Activated T-helper 2 cell treated with anti-CD3 and anti-CD28 coated beads, Interferon-gamma antibody, Interleukin-2, Interleukin-4, amounts not matched to agents 10 μg/mL and 5 μg/mL and 100 μg/mL, durations not matched to agents 14 hours and 24 hours and 36 hours (primary cell): ENCODE data around the gene B3GNT5. TPM values are rescaled to one million over a fixed set of nuclear protein-coding genes. Genes with fewer than 3 reads are reported as not detected.

ENCODE experiments used
- DNase-seq: peaks from one replicate; pipeline ENCODE4 v3.0.0; 2021; ENCODE audit warnings: low spot score
- H3K27ac Mint-ChIP-seq: one replicate; pipeline ENCODE4 v1.8.0; 2021; ENCODE audit warnings: mixed read lengths
- H3K27me3 Mint-ChIP-seq: one replicate; pipeline ENCODE4 v1.8.0; 2021; ENCODE audit warnings: low read depth, mixed read lengths
- H3K36me3 Mint-ChIP-seq: one replicate; pipeline ENCODE4 v1.8.0; 2021; ENCODE audit warnings: low read depth, mixed read lengths
- H3K4me1 Mint-ChIP-seq: one replicate; pipeline ENCODE4 v1.8.0; 2021; ENCODE audit warnings: low read depth, mixed read lengths
- H3K4me3 Mint-ChIP-seq: one replicate; pipeline ENCODE4 v1.8.0; 2021; ENCODE audit warnings: low read depth, mild to moderate bottlenecking, moderate library complexity, mixed read lengths
- H3K9me3 Mint-ChIP-seq: one replicate; pipeline ENCODE4 v1.8.0; 2021; ENCODE audit warnings: mixed read lengths
- intact Hi-C: fragments of 100-400 bp; cut with micrococcal nuclease; formaldehyde crosslinking; loops from one replicate; pipeline ENCODE4 v1.15.1; 2023
- total RNA-seq: library from RNA; stranded (reverse); gene quantifications from 2 replicates; pipeline ENCODE4 v1.2.3, GENCODE V29; 2022

Gene B3GNT5
- total RNA-seq, 1 donor from 2014 or later = 41.0 TPM

DNA sequence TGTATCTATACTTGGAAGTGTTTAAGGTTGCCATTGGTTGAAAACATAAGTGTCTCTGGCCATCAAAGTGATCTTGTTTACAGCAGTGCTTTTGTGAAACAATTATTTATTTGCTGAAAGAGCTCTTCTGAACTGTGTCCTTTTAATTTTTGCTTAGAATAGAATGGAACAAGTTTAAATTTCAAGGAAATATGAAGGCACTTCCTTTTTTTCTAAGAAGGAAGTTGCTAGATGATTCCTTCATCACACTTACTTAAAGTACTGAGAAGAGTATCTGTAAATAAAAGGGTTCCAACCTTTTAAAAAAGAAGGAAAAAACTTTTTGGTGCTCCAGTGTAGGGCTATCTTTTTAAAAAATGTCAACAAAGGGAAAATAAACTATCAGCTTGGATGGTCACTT is 19.7 kb downstream of the B3GNT5 start:
- Mint-ChIP-seq H3K27me3 (no peaks in the 10 kb centered on the region), H3K27ac (no peak overlapping the region), H3K4me1 (peaks cover 9% of the 10 kb centered on the region), H3K4me3 (no peak overlapping the region), H3K36me3 (peaks cover 51% of the 10 kb centered on the region), H3K9me3 (no peaks in the 10 kb centered on the region)
- no peak for DNase-seq
- intact Hi-C loops = no loop called here

DNA sequence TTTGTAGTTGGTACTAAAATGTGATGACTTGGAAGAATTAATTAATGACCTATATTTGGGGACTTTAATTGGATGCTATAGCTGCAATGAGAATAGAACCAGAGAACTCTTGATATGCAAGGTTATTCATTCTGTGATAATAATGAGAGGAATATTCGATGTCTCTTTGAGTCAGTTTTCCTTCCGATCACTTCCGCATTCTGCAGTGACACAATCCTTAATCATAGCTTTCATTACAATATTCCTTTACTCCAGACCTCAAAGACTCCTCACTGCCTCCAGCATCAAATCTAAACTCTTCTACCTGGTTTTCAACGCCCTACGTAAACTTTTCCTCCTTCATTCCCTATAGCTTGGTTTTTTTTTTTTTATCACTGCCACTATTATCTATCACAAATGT is 21.6 kb downstream of the B3GNT5 start:
- Mint-ChIP-seq H3K4me3 (no peak overlapping the region), H3K36me3 (peaks cover 34% of the 10 kb centered on the region), H3K27ac (no peak overlapping the region), H3K9me3 (no peaks in the 10 kb centered on the region), H3K27me3 (no peaks in the 10 kb centered on the region), H3K4me1 (peaks cover 9% of the 10 kb centered on the region)
- no peak for DNase-seq
- intact Hi-C loops = no loop called here

GRCh38 chr3:183275418-183275817 is 22.4 kb downstream of the B3GNT5 start:
- intact Hi-C loops = no loop called here
- Mint-ChIP-seq H3K36me3 (peaks cover 26% of the 10 kb centered on the region), H3K4me1 (peaks cover 9% of the 10 kb centered on the region), H3K27me3 (no peaks in the 10 kb centered on the region), H3K4me3 (no peak overlapping the region), H3K9me3 (no peaks in the 10 kb centered on the region), H3K27ac (no peak overlapping the region)
- no peak for DNase-seq

GRCh38 chr3:183275937-183276336 is 22.9 kb downstream of the B3GNT5 start:
- Mint-ChIP-seq H3K9me3 (no peaks in the 10 kb centered on the region), H3K27ac (no peak overlapping the region), H3K4me3 (no peak overlapping the region), H3K36me3 (peaks cover 22% of the 10 kb centered on the region), H3K4me1 (peaks cover 9% of the 10 kb centered on the region), H3K27me3 (no peaks in the 10 kb centered on the region)
- intact Hi-C loops = no loop called here
- no peak for DNase-seq

DNA sequence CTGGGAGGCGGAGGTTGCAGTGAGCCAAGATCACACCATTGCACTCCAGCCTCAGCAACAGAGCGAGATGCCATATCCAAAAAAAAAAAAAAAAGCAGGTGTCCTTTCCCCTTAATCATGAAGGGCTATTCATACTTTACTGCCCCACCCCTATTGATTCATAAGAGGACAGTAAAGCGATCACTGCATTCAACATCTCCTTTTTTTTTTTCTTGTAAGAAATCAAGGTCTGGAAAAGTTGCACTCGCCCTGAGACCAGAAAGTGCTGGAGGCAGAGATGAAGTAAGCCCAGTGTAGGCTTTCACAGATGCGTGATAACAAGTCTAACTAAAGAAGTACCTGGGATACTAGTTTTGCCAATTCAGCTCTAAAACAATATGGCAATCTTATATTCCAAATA is 24.2 kb downstream of the B3GNT5 start:
- H3K27ac Mint-ChIP-seq = no peak overlapping the region
- intact Hi-C loops = no loop called here

DNA sequence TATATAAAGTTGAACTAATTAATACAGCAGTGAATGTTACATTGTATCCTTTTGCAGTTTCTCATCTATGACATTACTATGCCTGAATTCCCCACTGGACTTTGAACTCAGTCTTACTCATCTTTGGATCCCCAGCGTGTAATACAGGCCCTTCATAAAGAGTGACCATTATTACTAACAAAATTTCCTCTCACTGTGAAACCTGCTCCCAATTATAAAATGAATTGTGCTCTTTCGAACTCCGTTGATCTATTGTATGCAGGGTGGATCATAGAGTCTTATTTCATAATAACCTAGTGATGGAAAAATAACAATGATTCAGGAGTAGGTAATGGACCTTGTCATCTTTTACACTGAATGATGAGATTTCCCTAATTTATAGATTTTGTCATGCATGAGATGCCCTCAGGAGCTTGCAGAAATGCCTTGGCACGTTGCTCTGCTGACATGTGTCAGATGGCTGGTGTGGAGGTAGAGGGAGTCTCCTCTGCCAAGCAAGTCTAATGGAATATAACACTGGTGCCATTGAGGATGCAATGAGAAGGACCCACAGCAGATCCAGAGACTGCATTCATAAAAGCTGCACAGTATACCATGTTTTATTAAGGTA is 25.5 kb downstream of the B3GNT5 start:
- H3K36me3 Mint-ChIP-seq = peaks cover 6% of the 10 kb centered on the region
- H3K4me3 Mint-ChIP-seq = no peak overlapping the region
- no peak for DNase-seq
- H3K27ac Mint-ChIP-seq = no peak overlapping the region
- H3K4me1 Mint-ChIP-seq = peaks cover 2% of the 10 kb centered on the region
- H3K9me3 Mint-ChIP-seq = no peaks in the 10 kb centered on the region
- H3K27me3 Mint-ChIP-seq = no peaks in the 10 kb centered on the region
- intact Hi-C loops = no loop called here

More for the DNA sequence above, 24.2 kb downstream of the B3GNT5 start:
- DNase-seq = no peak
- Mint-ChIP-seq H3K4me1 (peaks cover 6% of the 10 kb centered on the region), H3K4me3 (no peak overlapping the region), H3K27me3 (no peaks in the 10 kb centered on the region), H3K9me3 (no peaks in the 10 kb centered on the region), H3K36me3 (peaks cover 13% of the 10 kb centered on the region)

GRCh38 chr3:183279371-183279770 is 26.3 kb downstream of the B3GNT5 start:
- H3K27me3 Mint-ChIP-seq = no peaks in the 10 kb centered on the region
- H3K36me3 Mint-ChIP-seq = peaks cover 6% of the 10 kb centered on the region
- H3K4me3 Mint-ChIP-seq = no peak overlapping the region
- no peak overlapping the region for H3K27ac Mint-ChIP-seq
- intact Hi-C loops = no loop called here
- H3K4me1 Mint-ChIP-seq = peaks cover 8% of the 10 kb centered on the region
- DNase-seq = no peak
- H3K9me3 Mint-ChIP-seq = no peaks in the 10 kb centered on the region

GRCh38 chr3:183281126-183281797 is 28.2 kb downstream of the B3GNT5 start:
- no peak for DNase-seq
- intact Hi-C loops = no loop called here
- H3K27me3 Mint-ChIP-seq = no peaks in the 10 kb centered on the region
- peaks cover 1% of the 10 kb centered on the region for H3K36me3 Mint-ChIP-seq
- no peak overlapping the region for H3K27ac Mint-ChIP-seq
- no peaks in the 10 kb centered on the region for H3K9me3 Mint-ChIP-seq
- peaks cover 22% of the 10 kb centered on the region for H3K4me1 Mint-ChIP-seq
- no peak overlapping the region for H3K4me3 Mint-ChIP-seq

DNA sequence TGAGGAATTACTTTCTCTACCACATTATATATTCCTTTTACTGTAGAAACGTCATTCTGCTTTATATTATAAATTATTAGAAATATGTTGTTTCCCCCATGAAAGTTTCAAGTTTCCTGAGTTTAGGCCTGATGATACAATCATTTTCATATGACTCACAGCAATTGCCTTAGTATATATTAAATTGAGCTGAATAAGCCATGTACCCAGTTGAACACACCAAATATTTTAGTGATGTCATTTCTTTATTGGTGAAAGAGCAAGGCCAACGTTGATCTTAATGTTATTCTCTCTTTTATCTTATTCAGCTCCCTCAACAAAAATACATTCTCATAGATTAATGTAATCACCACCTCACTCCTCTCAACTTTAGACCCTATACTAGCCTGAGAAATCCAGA is 30.8 kb downstream of the B3GNT5 start:
- no peaks in the 10 kb centered on the region for H3K9me3 Mint-ChIP-seq
- H3K36me3 Mint-ChIP-seq = peaks cover 2% of the 10 kb centered on the region
- no peak overlapping the region for H3K4me3 Mint-ChIP-seq
- DNase-seq = no peak
- no peaks in the 10 kb centered on the region for H3K27me3 Mint-ChIP-seq
- intact Hi-C loops = loop anchor here (2.0 kb wide), 1 partner anchor 147 kb away; no protein-coding TSS in a partner anchor
- peaks cover 32% of the 10 kb centered on the region for H3K4me1 Mint-ChIP-seq
- peak overlapping the region; percentile 69 for H3K27ac Mint-ChIP-seq

DNA sequence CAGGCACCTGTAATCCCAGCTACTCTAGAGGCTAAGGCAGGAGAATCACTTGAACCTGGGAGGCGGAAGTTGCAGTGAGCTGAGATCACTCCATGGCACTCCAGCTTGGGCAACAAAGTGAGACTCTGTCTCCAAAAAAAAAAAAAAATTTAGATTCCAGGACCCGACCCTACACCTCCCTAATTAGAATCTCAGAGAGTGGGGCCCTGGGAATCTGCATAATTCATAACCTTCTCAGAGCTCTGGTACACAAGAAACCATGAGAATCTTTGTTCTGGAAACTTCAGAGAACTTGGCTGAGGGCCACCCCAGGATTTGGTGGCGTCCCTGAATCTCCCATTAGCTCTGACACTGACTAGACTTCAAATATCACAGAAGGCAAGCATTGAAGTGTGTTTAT is 31.5 kb downstream of the B3GNT5 start:
- H3K36me3 Mint-ChIP-seq = peaks cover 2% of the 10 kb centered on the region
- no peak overlapping the region for H3K27ac Mint-ChIP-seq
- no peak overlapping the region for H3K4me3 Mint-ChIP-seq
- intact Hi-C loops = loop anchor here (2.0 kb wide), 1 partner anchor 146 kb away; no protein-coding TSS in a partner anchor
- no peaks in the 10 kb centered on the region for H3K9me3 Mint-ChIP-seq
- DNase-seq = no peak
- peaks cover 35% of the 10 kb centered on the region for H3K4me1 Mint-ChIP-seq
- H3K27me3 Mint-ChIP-seq = no peaks in the 10 kb centered on the region

DNA sequence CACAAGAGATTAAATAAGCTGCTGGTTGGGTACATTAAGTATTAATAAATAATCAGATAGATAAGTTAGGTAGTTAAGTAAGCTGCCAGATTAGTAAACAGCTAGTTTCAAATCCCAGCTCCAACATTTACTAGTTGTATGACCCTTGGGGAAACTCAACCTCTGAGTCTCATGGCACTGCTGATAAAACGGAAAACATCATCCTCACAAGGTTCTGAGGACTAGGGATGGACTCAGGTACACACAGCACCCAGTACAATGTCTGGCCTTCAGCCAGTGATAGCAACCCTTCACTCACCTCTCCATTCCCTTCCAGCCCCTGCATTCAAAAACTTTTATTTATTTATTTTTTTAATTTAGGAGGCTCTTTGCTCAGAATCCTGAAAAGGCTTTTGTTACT is 32.3 kb downstream of the B3GNT5 start:
- H3K27me3 Mint-ChIP-seq = no peaks in the 10 kb centered on the region
- H3K36me3 Mint-ChIP-seq = peaks cover 2% of the 10 kb centered on the region
- H3K4me1 Mint-ChIP-seq = peaks cover 35% of the 10 kb centered on the region
- H3K4me3 Mint-ChIP-seq = peak overlapping the region; percentile 57
- H3K9me3 Mint-ChIP-seq = no peaks in the 10 kb centered on the region
- DNase-seq = no peak
- peak overlapping the region; percentile 95 for H3K27ac Mint-ChIP-seq
- intact Hi-C loops = loop anchor here (1.0 to 2.0 kb wide), 2 partner anchors 64 to 145 kb away; no protein-coding TSS in a partner anchor

GRCh38 chr3:183285828-183286457 is 32.9 kb downstream of the B3GNT5 start:
- DNase-seq = peak; percentile 88
- H3K27ac Mint-ChIP-seq = peak overlapping the region; percentile 95
- peaks cover 6% of the 10 kb centered on the region for H3K36me3 Mint-ChIP-seq
- peaks cover 35% of the 10 kb centered on the region for H3K4me1 Mint-ChIP-seq
- no peaks in the 10 kb centered on the region for H3K9me3 Mint-ChIP-seq
- peak overlapping the region; percentile 57 for H3K4me3 Mint-ChIP-seq
- no peaks in the 10 kb centered on the region for H3K27me3 Mint-ChIP-seq
- intact Hi-C loops = loop anchor here (1.0 to 2.0 kb wide), 8 partner anchors 20 to 269 kb away; partner anchors contain the start of gene KLHL6
